Measurements from ENCODE around the gene HAP1. TPM values are rescaled to one million over a fixed set of nuclear protein-coding genes. Genes with fewer than 3 reads are reported as not detected.
"Not testable (repeated sequence)": the region's sequence is repeated elsewhere in the genome, so short reads cannot be mapped to it uniquely, and the experiment has no call there.

HAP1 gene
- total RNA-seq, 2 donors from 2014 or later: 0.10 to 0.53 TPM

DNA sequence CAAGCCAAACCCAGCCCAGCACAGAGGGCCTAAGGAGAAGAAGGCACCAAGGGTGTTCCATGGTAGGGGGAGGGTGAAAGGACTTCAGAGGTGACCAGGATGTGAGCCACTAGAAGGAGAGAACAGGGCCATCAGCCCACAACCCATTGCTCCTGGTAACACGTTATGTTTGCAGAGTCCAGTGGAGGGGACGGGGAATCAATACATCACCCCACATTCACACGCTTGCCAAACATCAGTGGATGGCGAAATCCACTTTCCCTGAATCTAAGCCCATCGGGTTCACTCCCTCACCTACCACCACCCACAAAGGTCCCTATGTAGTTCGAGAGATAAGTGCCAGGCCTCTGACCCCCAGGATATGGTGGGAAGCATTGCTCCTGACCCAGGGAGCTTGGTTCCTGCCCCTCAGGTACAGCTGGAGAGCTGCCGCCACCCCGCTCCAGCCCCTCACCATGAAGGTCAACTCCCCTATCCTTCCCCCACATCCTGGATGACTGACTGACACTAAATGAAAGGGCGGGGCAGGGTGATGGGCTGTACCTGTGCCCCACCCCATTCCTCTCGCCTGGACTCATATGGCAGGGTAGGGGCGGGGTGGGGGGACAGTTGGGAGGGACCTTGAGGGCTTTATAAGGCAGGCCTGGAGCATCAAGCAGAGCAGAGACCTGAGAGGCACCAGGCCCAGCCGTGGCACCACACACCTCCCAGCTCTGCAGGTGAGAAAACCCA, 22.6 kb downstream of the HAP1 start, which contains the start of gene GAST:
Gene GAST, plus strand, starts transcription at position 663 of the 732 bp plus-strand sequence. CDS start 3,106 bp downstream, outside the sequence.
- H3K4me1 ChIP-seq: no peaks in the 10 kb centered on the region
- no peaks in the 10 kb centered on the region for H3K27me3 ChIP-seq
- TF ChIP-seq, protein P1, sequence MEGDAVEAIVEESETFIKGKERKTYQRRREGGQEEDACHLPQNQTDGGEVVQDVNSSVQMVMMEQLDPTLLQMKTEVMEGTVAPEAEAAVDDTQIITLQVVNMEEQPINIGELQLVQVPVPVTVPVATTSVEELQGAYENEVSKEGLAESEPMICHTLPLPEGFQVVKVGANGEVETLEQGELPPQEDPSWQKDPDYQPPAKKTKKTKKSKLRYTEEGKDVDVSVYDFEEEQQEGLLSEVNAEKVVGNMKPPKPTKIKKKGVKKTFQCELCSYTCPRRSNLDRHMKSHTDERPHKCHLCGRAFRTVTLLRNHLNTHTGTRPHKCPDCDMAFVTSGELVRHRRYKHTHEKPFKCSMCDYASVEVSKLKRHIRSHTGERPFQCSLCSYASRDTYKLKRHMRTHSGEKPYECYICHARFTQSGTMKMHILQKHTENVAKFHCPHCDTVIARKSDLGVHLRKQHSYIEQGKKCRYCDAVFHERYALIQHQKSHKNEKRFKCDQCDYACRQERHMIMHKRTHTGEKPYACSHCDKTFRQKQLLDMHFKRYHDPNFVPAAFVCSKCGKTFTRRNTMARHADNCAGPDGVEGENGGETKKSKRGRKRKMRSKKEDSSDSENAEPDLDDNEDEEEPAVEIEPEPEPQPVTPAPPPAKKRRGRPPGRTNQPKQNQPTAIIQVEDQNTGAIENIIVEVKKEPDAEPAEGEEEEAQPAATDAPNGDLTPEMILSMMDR (IDR thresholded peaks at IDR 0.05): no peak
- H3K36me3 ChIP-seq: no peaks in the 10 kb centered on the region
- H3K9me3 ChIP-seq: no peaks in the 10 kb centered on the region
- no peak within 1 kb of the TSS for H3K4me3 ChIP-seq
- H3K27ac ChIP-seq: no peak within 1 kb of the TSS
- intact Hi-C loops (cut with DNase I): no loop called here
- DNase-seq: no peak
- no peak within 1 kb of the TSS for H3K9ac ChIP-seq (ENCODE audit: low read depth in 2 of 2, low read length in 2 of 2)

DNA sequence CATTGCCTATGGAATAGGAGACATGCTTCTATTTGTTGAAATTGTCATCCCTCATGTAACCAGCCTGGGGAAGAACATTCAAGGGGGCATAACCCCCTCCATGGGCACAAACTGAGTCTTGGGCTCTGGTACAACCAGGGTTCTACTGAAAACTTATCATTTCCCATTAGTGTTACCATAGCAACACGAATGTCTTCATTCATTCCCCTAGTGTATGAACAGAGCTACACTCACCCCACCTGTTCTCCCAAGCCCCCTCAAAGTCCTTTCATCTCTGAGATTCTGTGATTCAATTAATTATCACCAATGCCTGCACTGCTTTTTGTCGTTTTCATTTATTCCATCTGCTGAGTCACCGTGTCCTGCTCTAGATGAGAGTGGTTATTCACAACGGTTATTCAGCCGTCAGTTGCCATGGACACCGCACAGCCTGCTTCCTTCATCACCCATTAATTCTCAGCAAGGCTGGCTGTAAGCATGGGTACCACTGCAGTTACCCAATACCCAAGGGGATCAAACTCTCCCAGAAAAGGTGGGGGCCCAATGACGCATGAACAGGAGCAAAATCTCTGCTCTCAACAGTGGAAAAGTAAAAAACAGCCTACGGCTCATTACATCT, 23.9 kb downstream of the HAP1 start:
- H3K4me1 ChIP-seq: no peaks in the 10 kb centered on the region
- no peaks in the 10 kb centered on the region for H3K36me3 ChIP-seq
- TF ChIP-seq, protein P1 (IDR thresholded peaks at IDR 0.05): no peak

DNA sequence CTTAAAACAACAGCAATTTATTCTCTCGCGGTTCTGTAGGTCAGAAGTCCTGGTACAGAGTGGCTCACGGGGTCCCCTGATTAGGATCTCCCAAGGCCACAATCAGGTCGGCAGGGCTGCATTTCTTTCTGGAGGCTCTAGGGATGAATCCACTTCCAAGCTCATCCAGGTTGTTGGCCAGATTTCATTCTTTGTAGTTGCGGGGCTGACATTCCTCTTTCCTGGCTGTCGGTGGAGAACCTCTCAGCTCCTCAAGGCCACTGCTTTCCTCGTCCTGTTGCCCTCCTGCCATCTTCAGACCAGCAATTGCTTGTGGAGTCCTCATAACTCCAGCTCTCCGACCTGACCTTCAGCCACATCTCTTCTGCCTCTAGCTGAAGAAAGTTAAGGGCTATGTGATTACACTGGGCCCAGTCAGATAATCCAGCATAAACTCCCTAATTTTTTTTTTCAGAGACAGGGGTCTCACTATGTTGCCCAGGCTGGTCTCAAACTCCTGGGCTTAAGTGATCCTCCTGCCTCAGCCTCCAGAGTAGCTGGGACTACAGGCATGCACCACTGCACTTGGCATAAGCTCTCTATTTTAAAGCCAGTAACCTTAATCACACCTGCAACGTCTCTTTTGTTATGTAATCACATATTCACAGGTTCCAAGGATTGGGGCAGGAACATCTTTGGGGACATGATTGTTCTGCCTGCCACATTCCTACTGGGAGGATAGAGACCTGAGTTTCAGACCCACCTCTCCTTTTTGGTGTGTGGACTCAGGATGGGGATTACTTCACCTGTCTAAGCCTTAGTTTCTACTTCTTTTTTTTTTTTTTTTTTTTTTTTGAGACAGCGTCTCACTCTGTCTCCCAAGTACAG, 26.4 kb downstream of the HAP1 start:
- Histone ChIP-seq H3K9ac (ENCODE audit: low read depth in 2 of 2, low read length in 2 of 2) (no peak overlapping the region), H3K4me3 (no peak overlapping the region), H3K9me3 (no peaks in the 10 kb centered on the region), H3K36me3 (no peaks in the 10 kb centered on the region), H3K4me1 (no peaks in the 10 kb centered on the region), H3K27ac (no peak overlapping the region), H3K27me3 (no peaks in the 10 kb centered on the region)
- TF ChIP-seq, protein P1 (IDR thresholded peaks at IDR 0.05): no peak
- intact Hi-C loops (cut with DNase I): no loop called here
- no peak for DNase-seq

More for the DNA sequence above, 23.9 kb downstream of the HAP1 start:
- no peak for DNase-seq
- Histone ChIP-seq H3K9ac (ENCODE audit: low read depth in 2 of 2, low read length in 2 of 2) (no peak overlapping the region), H3K9me3 (no peaks in the 10 kb centered on the region), H3K27ac (no peak overlapping the region), H3K4me3 (no peak overlapping the region), H3K27me3 (no peaks in the 10 kb centered on the region)
- intact Hi-C loops (cut with DNase I): no loop called here

DNA sequence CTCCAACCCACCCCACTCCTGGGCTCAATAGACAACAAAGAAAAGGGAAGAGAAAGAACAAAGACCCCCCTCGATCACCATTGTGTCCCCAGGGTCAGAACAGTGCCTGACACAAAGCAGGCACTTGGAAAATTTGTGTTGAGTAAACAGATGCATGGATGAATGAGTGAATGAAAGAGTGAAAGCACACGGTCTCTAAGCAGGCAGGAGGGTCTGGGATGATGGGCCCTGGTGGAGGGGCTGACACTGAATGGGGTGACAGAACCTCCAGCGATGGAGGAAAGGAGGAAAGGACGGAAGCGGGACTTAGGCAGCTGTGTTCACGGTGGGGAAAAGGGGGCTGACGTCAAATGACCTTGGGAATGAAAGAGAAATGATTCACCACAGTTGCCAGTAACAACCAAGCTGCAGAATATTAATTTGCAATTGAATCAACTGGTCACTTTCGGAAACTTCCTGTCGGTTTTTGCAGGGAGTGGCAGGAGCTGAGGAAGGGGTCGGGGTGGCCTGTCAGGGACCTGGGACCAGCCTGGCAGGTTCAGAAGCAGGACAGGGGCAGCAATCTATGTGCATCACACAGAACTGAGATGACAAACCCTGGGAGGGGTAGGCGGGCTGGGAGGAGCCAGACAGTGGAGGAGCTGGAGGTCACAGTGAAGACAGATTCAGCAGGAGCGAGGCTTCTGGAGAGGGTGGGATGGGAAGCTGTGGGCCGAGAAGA, 29.0 kb downstream of the HAP1 start:
- no peak for DNase-seq
- Histone ChIP-seq H3K4me3 (no peak overlapping the region), H3K27me3 (no peaks in the 10 kb centered on the region), H3K9me3 (no peaks in the 10 kb centered on the region), H3K36me3 (no peaks in the 10 kb centered on the region), H3K9ac (ENCODE audit: low read depth in 2 of 2, low read length in 2 of 2) (no peak overlapping the region), H3K4me1 (no peaks in the 10 kb centered on the region), H3K27ac (no peak overlapping the region)
- TF ChIP-seq, protein P1 (IDR thresholded peaks at IDR 0.05): no peak
- intact Hi-C loops (cut with DNase I): no loop called here

DNA sequence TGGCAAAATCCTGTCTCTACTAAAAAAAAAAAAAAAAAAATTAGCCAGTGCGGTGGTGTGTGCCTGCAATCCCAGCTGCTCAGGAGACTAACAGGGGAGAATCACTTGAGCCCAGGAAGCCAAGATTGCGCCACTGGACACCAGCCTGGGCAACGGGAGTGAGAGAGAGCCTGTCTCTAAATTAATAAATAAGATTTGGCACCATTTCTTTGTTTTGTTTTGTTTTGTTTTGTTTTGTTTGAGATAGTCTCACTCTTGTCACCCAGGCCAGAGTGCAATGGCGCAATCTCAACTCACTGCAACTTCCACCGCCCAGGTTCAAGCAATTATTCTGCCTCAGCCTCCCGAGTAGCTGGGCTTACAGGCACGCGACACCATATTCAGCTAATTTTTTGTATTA, 31.7 kb downstream of the HAP1 start:
- Histone ChIP-seq H3K9me3 (no peaks in the 10 kb centered on the region), H3K36me3 (no peaks in the 10 kb centered on the region), H3K4me3 (no peak overlapping the region), H3K27ac (no peak overlapping the region), H3K27me3 (no peaks in the 10 kb centered on the region), H3K4me1 (no peaks in the 10 kb centered on the region), H3K9ac (ENCODE audit: low read depth in 2 of 2, low read length in 2 of 2) (no peak overlapping the region)
- intact Hi-C loops (cut with DNase I): no loop called here
- no peak for DNase-seq
- TF ChIP-seq, protein P1 (IDR thresholded peaks at IDR 0.05): no peak

DNA sequence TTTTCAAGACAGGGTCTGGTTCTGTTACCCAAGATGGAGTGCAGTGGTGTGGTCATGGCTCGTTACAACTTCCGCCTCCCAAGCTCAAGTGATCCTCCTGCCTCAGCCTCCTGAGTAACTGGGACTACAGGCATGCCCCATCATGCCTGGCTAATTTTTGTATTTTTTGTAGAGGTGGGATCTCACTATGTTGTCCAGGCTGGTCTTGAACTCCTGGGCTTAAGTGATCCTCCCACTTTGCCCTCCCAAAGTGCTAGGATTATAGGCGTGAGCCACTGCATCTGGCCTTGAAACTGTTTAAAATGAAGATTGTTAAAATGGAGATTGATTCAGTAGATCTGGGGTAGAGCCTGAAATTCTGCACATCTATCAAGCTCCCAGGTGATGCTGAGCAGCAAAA, 33.6 kb downstream of the HAP1 start:
- H3K27me3 ChIP-seq; H3K9ac ChIP-seq (ENCODE audit: low read depth in 2 of 2, low read length in 2 of 2); H3K27ac ChIP-seq; DNase-seq; H3K4me1 ChIP-seq; H3K36me3 ChIP-seq; H3K9me3 ChIP-seq; intact Hi-C loops (cut with DNase I); H3K4me3 ChIP-seq: not testable (repeated sequence)
